Natural killer cell treated with Interleukin-12 subunit alpha and Interleukin-12 subunit beta and Interleukin-15 and Interleukin-18, amount 100 ng/mL, for 72 hours (primary cell): ENCODE results near the gene SNRNP48. TPM values are rescaled to one million over a fixed set of nuclear protein-coding genes. Genes with fewer than 3 reads are reported as not detected.

Source experiments
- ATAC-seq, 2 donors: fragments of 150-1000 bp; cut with Tn5 transposase in 1 of 2; sonication (Bioruptor Pico), chemical (Tn5 transposase) in 1 of 2; 2 replicates each; pipeline ENCODE4 v1.10.0; 2021
- DNase-seq: peaks from one replicate; pipeline ENCODE4 v3.0.0; 2022; ENCODE audit warnings: low spot score
- H3K27ac Mint-ChIP-seq, 2 donors: 1 replicate in 1 of 2; 2 replicates in 1 of 2; pipeline ENCODE4 v1.8.0; 2022; ENCODE audit warnings: mixed read lengths in 2 of 2, mild to moderate bottlenecking in 1 of 2, moderate library complexity in 1 of 2
- H3K27me3 Mint-ChIP-seq, 2 donors: 1 replicate in 1 of 2; 2 replicates in 1 of 2; pipeline ENCODE4 v1.8.0; 2022; ENCODE audit warnings: mixed read lengths in 2 of 2
- H3K36me3 Mint-ChIP-seq: one replicate; pipeline ENCODE4 v1.8.0; 2022; ENCODE audit warnings: mixed read lengths
- H3K4me1 Mint-ChIP-seq, 2 donors: 1 replicate in 1 of 2; 2 replicates in 1 of 2; pipeline ENCODE4 v1.8.0; 2022; ENCODE audit warnings: low read depth in 2 of 2, mixed read lengths in 2 of 2, mild to moderate bottlenecking in 1 of 2
- H3K4me3 Mint-ChIP-seq: one replicate; pipeline ENCODE4 v1.8.0; 2022; ENCODE audit warnings: mixed read lengths
- H3K9me3 Mint-ChIP-seq: 2 replicates; pipeline ENCODE4 v1.8.0; 2022; ENCODE audit warnings: mixed read lengths
- total RNA-seq, 2 donors: library from RNA; stranded (reverse); gene quantifications; one replicate each; pipeline ENCODE4 v1.2.3, GENCODE V29; 2022

SNRNP48 gene
- total RNA-seq, 2 donors from 2014 or later, result 14.1 to 16.8 TPM

DNA sequence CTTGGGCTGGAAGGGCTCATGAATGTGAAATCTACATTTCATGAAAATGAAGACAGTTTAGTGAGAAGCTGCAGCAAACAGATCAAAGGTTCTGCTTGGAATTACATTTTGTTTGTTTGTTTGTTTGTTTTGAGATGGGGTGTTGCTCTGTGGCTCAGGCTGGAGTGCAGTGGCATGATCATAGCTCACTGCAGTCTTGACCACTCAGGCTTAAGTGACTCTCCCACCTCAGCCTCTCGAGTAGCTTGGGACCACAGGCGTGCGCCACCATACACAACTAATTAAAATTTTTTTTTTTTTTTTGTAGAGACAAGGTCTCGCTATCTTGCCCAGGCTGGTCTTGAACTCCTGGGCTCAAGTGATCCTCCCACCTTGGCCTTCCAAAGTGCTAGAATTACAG is 42.7 kb upstream of the SNRNP48 start:
- Mint-ChIP-seq H3K27me3 (peaks cover 28 to 44% of the 10 kb centered on the region in 2 donors), H3K4me1 (no peaks in the 10 kb centered on the region), H3K4me3 (no peak overlapping the region), H3K9me3 (no peaks in the 10 kb centered on the region), H3K36me3 (no peaks in the 10 kb centered on the region), H3K27ac (no peak overlapping the region)
- DNase-seq (no peak), ATAC-seq (no peak)

DNA sequence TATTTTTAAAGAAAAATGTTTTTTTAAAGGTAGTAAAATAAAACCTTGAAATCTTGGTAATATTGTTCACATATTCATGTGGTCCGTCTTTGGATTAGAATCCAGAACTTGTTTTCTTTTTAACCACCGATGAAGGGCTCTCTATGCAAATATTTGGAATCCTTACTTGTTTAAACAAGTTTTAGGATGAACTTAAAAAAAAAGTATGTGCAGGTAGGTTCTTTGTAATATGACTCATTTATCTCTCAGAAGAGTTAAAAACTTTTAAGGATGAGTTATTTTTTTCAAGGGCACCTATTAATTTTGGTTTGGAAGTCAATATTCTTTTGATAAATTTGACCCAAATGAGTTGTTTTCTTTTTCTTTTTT is 39.6 kb upstream of the SNRNP48 start:
- ATAC-seq, result no peak
- Mint-ChIP-seq H3K36me3 (no peaks in the 10 kb centered on the region), H3K27me3 (peaks cover 26 to 31% of the 10 kb centered on the region in 2 donors), H3K4me1 (no peaks in the 10 kb centered on the region), H3K9me3 (no peaks in the 10 kb centered on the region), H3K27ac (no peak overlapping the region), H3K4me3 (no peak overlapping the region)
- no peak for DNase-seq

DNA sequence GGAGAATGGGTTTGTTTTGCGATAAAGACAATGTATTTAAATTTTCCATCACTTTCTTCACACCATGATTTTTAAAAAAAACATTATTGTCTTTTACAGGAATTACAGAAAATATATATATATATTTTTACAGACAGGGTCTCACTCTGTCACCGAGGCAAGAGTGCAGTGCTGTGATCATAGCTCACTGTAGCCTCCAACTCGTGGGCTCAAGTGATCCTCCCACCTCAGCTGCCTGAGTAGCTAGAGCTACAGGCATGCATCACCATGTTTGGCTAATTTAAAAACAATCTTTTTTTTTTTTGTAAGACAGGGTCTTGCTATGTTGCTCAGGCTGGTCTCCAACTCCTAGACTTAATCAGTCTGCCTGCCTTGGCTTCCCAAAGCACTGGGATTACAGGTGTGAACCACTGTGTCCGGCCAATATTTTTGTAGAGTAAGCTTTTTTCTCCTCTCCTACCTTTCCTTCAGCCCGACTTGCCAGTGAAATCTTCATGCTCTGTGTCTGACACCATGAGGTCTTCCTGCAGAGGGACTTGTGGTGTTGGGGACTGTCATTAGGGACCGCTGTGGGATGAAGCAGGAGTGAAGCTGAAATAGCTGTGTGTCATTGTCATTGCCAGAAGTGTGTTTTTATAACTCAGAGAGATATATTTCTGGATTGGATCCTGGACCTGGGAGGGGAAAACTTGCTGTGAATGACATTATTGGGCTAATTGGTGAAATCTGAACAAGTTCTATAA is 35.3 kb upstream of the SNRNP48 start:
- DNase-seq (no peak), ATAC-seq (no peak)
- Mint-ChIP-seq H3K36me3 (no peaks in the 10 kb centered on the region), H3K27me3 (peaks cover 27 to 28% of the 10 kb centered on the region in 2 donors), H3K27ac (no peak overlapping the region), H3K4me1 (no peaks in the 10 kb centered on the region), H3K4me3 (no peak overlapping the region), H3K9me3 (no peaks in the 10 kb centered on the region)

DNA sequence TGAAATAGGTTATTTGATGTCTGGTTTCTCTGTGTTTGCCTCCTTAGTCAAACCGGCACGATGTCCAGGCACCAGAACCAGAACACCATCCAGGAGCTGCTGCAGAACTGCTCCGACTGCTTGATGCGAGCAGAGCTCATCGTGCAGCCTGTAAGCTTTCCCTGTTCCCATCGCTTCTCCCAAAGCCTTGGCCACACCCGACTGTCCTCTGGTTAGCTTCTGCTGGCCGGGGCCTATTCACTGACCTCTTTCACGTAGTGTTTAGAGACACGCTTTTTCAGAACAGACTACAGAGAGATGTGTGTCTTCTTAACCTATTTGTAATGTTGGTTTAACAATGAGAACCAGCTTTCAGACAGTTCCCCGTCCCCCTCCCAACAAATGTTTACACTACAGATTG is 34.3 kb upstream of the SNRNP48 start:
- no peak for ATAC-seq
- no peaks in the 10 kb centered on the region for H3K9me3 Mint-ChIP-seq
- H3K27ac Mint-ChIP-seq, result no peak overlapping the region
- no peaks in the 10 kb centered on the region for H3K4me1 Mint-ChIP-seq
- H3K4me3 Mint-ChIP-seq, result no peak overlapping the region
- no peaks in the 10 kb centered on the region for H3K36me3 Mint-ChIP-seq
- peaks cover 29 to 30% of the 10 kb centered on the region in 2 donors for H3K27me3 Mint-ChIP-seq
- DNase-seq, result no peak

DNA sequence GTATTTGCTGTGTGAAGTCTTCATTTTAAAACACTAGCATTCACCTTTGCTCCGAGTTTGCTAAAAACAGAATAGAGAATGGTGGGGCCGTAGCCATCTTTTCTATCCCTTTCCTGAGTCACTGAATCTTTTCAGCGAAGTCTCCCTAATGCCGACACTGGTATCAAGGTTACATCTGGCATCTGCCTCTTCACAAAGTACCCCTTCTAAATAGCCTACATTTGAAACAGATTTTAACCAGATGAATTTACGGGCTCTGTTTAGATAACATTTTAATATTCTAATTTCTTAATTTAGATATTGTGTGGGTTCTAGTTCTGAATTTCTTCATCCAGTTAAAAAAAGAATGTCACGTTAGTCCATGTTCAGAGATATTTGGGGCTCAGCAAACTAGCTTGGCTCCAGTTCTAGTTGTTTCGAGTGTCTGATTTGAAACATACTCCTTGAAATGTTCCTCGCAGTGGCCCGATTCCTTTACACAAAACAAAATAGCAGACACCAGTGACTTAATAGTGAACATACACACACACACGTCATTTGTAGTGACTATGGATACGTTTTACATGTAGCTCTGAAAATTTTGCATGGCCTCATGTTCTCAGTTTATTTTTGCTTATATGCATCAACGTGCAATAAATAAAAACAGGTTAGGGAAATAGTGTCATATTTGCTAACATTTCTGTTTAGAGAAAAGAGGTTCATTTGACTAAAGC is 33.4 kb upstream of the SNRNP48 start:
- Mint-ChIP-seq H3K4me3 (no peak overlapping the region), H3K36me3 (no peaks in the 10 kb centered on the region), H3K27ac (no peak overlapping the region), H3K4me1 (no peaks in the 10 kb centered on the region), H3K9me3 (no peaks in the 10 kb centered on the region), H3K27me3 (peaks cover 29 to 36% of the 10 kb centered on the region in 2 donors)
- DNase-seq (no peak), ATAC-seq (no peak)

DNA sequence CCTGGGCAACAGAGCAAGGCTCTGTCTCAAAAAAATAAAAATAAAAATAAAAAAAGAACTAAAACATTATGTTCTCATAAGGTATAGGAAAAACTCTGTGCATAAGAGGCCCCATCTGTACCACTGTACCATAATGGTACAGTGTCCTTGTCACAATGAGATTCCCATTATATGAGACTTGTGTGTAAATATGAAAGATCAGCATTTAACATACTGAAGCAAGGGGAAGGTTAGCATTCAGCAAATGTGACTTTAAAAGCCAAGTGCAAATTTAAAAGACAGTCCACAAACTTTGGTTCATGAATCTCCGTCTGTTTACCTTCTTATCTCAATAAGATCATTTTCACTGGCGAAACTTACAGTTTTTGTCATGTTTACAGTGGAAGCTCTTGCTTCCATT is 32.3 kb upstream of the SNRNP48 start:
- no peak for ATAC-seq
- no peak overlapping the region for H3K27ac Mint-ChIP-seq

DNA sequence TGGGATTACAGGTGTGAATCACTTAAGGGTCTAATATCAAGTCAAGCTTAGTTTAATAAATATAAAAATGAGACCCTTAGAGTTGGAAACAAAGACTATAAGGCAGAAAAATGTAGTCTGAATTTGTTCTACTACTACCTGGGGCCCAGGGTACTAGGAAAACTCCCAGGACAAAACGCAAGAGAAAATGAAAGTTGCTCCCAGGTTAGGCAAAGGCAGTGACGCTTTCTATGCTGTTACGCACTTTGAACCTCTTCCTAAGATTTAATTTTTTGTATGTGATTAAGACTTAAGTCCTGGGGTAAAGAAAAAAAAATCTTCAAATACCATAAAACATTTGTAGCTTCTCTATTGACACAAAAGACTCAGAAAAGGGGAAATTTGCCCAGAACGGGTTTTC is 31.2 kb upstream of the SNRNP48 start:
- Mint-ChIP-seq H3K27ac (no peak overlapping the region), H3K4me3 (no peak overlapping the region), H3K4me1 (no peaks in the 10 kb centered on the region), H3K36me3 (no peaks in the 10 kb centered on the region), H3K27me3 (peaks cover 38 to 40% of the 10 kb centered on the region in 2 donors), H3K9me3 (no peaks in the 10 kb centered on the region)
- DNase-seq (no peak), ATAC-seq (no peak)

More for the DNA sequence above, 32.3 kb upstream of the SNRNP48 start:
- no peak for DNase-seq
- peaks cover 29 to 38% of the 10 kb centered on the region in 2 donors for H3K27me3 Mint-ChIP-seq
- no peaks in the 10 kb centered on the region for H3K9me3 Mint-ChIP-seq
- H3K4me3 Mint-ChIP-seq, result no peak overlapping the region
- H3K36me3 Mint-ChIP-seq, result no peaks in the 10 kb centered on the region
- H3K4me1 Mint-ChIP-seq, result no peaks in the 10 kb centered on the region

DNA sequence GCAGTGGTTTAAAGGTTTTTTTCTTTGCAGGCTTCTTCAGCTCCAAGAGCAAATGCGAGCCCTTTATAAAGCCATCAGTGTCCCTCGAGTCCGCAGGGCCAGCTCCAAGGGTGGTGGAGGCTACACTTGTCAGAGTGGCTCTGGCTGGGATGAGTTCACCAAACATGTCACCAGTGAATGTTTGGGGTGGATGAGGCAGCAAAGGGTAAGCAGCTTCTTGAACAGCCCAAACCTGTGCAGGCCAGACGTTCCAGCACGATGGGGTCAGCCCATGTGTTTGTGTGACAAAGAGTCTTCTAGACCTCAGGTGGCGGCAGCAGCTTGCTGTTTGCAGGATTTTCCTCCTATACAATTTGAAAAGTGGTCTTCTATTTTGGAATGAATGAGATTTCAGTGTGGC is 30.8 kb upstream of the SNRNP48 start:
- Mint-ChIP-seq H3K9me3 (no peaks in the 10 kb centered on the region), H3K4me1 (no peaks in the 10 kb centered on the region), H3K4me3 (no peak overlapping the region), H3K36me3 (no peaks in the 10 kb centered on the region), H3K27me3 (peaks cover 42% of the 10 kb centered on the region in 2 donors), H3K27ac (no peak overlapping the region)
- ATAC-seq (no peak), DNase-seq (no peak)

DNA sequence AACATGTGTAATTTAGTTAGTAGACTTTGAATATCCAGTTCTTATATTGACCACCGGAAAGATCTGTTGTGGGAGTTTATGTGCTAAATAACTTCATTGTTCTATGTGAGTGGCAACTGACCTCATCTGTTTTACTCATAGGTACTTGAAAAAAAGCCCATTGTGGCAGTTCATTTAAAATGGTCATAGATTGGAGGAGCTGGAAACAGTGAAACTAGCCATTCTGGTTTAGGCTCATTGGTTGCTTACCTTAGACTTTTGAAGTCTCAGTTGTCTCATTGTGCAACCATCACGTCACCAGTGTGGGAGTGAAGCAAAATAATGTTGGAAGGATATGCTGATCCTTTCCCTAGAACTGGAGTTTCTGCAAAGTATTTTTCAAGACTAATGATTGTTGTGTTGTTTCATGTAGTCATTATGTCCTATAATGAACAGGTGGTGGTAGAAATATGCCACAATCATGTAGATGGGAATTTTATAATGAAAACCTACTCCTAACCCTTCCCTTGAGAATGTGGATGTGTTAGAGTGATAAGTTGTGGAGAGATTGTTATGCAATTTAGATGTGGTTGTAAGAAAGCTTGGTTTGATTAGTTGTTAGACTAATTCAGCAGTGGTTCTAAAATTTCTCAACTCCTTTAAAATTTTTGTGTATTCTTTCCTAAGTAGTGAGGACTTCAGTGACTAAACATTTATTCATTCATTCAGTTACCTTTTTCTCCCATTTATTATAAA is 30.2 kb upstream of the SNRNP48 start:
- no peak for DNase-seq
- H3K36me3 Mint-ChIP-seq, result no peaks in the 10 kb centered on the region
- H3K9me3 Mint-ChIP-seq, result no peaks in the 10 kb centered on the region
- no peak overlapping the region for H3K27ac Mint-ChIP-seq
- H3K4me3 Mint-ChIP-seq, result no peak overlapping the region
- no peaks in the 10 kb centered on the region for H3K4me1 Mint-ChIP-seq
- peaks cover 42 to 43% of the 10 kb centered on the region in 2 donors for H3K27me3 Mint-ChIP-seq
- ATAC-seq, result no peak

DNA sequence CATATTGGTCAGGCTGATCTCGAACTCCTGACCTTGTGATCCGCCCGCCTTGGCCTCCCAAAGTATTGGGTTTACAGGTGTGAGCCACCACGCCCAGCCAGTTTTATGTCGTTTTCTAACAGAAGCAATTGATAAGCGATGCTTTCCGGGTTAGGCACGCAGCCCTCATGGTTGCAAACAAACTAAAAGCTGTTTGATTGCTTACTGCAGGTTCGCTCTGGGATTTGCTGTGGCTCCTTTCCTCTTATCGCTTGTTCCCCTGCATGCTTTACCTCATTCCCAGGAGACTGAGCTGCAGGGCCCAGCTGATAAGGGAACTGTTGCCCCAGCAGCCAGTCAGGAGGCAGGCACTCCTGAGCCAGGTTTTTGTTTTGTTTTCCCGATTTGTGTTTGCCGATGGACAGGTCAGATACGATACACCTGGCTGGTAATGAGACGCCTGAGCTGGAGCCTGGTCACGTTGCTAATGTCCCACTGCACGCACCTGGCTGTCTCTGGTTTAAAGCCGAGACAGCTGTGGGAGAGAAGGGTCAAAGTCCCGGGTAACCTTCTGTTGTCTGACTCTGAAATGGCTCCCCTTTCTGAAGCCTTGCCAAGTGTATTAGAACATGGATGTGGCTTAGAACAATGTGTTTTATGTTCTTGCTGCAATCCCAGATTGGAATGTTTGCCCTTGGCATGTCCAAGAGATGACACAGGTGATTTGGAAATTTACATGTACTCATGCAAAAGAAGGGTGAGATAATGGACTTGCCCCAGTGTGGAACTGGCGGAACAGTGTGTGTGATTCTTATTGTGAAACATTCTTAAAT is 28.6 kb upstream of the SNRNP48 start:
- no peaks in the 10 kb centered on the region for H3K4me1 Mint-ChIP-seq
- H3K4me3 Mint-ChIP-seq, result no peak overlapping the region
- no peak overlapping the region for H3K27ac Mint-ChIP-seq
- ATAC-seq (no peak), DNase-seq (no peak)
- peaks cover 39 to 41% of the 10 kb centered on the region in 2 donors for H3K27me3 Mint-ChIP-seq
- H3K36me3 Mint-ChIP-seq, result no peaks in the 10 kb centered on the region
- H3K9me3 Mint-ChIP-seq, result no peaks in the 10 kb centered on the region

DNA sequence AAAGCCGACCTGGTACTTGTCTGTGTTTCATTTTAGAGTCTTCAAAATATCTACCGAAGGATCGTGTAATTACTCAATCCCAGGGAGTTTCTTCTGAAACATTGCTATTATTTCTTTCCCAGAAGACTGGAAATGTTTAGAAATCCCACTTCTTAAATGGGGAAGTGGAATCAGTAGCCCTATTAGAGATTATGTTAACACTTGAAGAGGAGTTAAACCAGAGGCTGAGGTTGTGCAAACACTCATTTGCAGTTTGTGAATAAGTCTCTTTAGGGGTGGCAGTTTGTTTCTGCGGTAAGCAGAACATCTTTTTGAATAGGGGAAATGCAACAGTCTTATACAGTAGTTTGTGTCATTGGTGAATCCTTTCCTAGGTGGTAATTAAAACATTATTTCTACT is 27.2 kb upstream of the SNRNP48 start:
- no peak for ATAC-seq
- no peaks in the 10 kb centered on the region for H3K9me3 Mint-ChIP-seq
- H3K4me3 Mint-ChIP-seq, result no peak overlapping the region
- no peak overlapping the region for H3K27ac Mint-ChIP-seq
- no peak for DNase-seq
- peaks cover 34 to 44% of the 10 kb centered on the region in 2 donors for H3K27me3 Mint-ChIP-seq
- no peaks in the 10 kb centered on the region for H3K36me3 Mint-ChIP-seq
- no peaks in the 10 kb centered on the region for H3K4me1 Mint-ChIP-seq

DNA sequence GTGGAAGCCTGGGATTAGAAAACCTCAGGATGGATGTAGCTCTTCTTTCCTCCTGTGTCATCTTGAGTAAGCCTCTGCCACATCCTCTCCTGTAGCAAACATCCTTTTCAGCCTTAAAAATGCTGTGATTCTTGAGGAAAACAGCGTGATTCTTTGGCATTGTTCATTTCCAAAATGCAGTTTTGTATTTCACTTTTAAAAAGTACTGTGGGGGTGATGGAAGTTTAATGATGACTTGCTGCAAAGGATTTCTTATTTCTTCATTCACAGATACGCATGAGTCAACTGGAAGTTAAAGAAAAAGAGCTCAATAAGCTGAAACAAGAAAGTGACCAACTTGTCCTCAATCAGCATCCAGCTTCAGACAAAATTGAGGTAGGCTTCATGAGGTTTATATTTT is 23.9 kb upstream of the SNRNP48 start:
- H3K9me3 Mint-ChIP-seq, result no peaks in the 10 kb centered on the region
- H3K36me3 Mint-ChIP-seq, result no peaks in the 10 kb centered on the region
- peaks cover 38 to 60% of the 10 kb centered on the region in 2 donors for H3K27me3 Mint-ChIP-seq
- H3K4me3 Mint-ChIP-seq, result no peak overlapping the region
- H3K27ac Mint-ChIP-seq, result no peak overlapping the region
- no peaks in the 10 kb centered on the region for H3K4me1 Mint-ChIP-seq
- DNase-seq, result no peak
- ATAC-seq, result no peak

DNA sequence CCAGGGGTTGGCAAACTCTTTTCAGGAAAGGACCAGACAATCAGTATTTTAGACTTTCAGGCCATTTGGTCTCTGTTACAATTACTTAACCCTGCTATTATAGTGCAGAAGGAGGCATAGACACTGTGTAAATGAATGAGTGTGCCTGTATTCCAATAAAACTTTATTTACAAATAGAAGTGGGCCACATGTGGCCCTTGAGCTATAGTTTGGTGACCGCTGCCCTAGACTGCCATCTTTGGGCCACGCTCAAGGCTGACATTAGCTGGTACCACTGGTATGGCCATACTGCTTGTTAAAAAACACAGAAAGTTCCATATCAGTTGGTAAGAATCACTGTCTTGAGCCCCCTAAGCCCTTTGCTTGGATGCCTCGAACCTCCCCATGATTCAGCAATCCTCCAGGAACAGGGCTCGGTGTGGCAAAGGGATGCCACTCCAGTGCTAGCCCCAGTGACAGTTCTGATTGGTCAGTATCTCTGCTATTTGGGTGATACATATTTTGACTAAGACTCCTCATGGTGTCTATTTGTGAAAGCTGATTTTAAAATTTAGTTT is 23.3 kb upstream of the SNRNP48 start:
- Mint-ChIP-seq H3K27me3 (peaks cover 32 to 64% of the 10 kb centered on the region in 2 donors), H3K4me3 (no peak overlapping the region), H3K27ac (no peak overlapping the region), H3K4me1 (no peaks in the 10 kb centered on the region), H3K36me3 (no peaks in the 10 kb centered on the region), H3K9me3 (no peaks in the 10 kb centered on the region)
- no peak for ATAC-seq
- no peak for DNase-seq
